NT2/D1 (cell line): ENCODE measurements around the gene DPP6.
"Not testable (repeated sequence)": the region's sequence is repeated elsewhere in the genome, so short reads cannot be mapped to it uniquely, and the experiment has no call there.

Source experiments
- DNase-seq: peaks from one replicate; pipeline ENCODE4 v3.0.0-alpha.2; 2011; ENCODE audit warnings: low read depth, low spot score
- H3K27me3 ChIP-seq: 2 replicates; pipeline ENCODE4 v1.6.0; 2011; ENCODE audit warnings: mild to moderate bottlenecking; ENCODE audit not compliant: insufficient read length, insufficient read depth
- H3K36me3 ChIP-seq: 2 replicates; pipeline ENCODE4 v1.6.1; 2011; ENCODE audit warnings: mild to moderate bottlenecking, low read length, mixed read lengths; ENCODE audit not compliant: insufficient read depth, insufficient read length
- H3K4me1 ChIP-seq: 2 replicates; pipeline ENCODE4 v1.5.1; 2011; ENCODE audit not compliant: insufficient read depth, insufficient read length
- H3K4me3 ChIP-seq: 2 replicates; pipeline ENCODE4 v1.5.1; 2011; ENCODE audit warnings: low read depth; ENCODE audit not compliant: insufficient read length
- H3K9ac ChIP-seq: 2 replicates; pipeline ENCODE4 v1.6.0; 2011; ENCODE audit warnings: low read depth; ENCODE audit not compliant: insufficient read length
- H3K9me3 ChIP-seq: 2 replicates; pipeline ENCODE4 v1.5.1; 2011; ENCODE audit warnings: mild to moderate bottlenecking, low read length; ENCODE audit not compliant: insufficient read depth
- SUZ12 ChIP-seq: IDR thresholded peaks from 2 replicates; pipeline ENCODE4 v1.6.1; 2011; ENCODE audit not compliant: insufficient read length, insufficient read depth; ENCODE audit errors: extremely low read depth
- YY1 ChIP-seq: IDR thresholded peaks from 2 replicates; pipeline ENCODE4 v1.6.1; 2011; ENCODE audit not compliant: insufficient read length, insufficient read depth
- ZNF274 ChIP-seq: IDR thresholded peaks from 2 replicates; pipeline ENCODE4 v1.6.1; 2011; ENCODE audit warnings: mild to moderate bottlenecking, low read depth, low read length

DPP6 gene

DNA sequence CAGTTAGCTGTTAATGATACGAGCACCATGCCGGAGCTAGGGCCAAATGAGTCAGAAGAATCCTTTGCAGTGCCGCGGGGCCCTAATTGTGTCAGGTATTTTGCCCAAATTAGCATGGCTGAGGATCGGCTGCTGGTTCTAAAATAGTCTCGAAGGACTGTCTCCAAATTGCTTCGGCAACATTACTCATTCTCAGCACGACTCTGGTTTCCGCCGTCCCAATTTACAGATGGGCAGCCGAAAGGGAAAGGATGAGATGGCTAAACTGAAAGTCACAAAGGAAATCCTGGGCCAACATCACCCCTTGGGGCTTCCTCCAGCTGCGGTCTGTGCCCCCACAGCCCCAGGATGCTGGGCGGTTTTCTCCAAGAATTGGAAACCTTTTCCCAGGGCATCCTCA lies 599.3 kb downstream of the DPP6 start:
- Histone ChIP-seq H3K9ac (no peak overlapping the region), H3K36me3 (no peaks in the 10 kb centered on the region), H3K4me3 (no peak overlapping the region), H3K9me3 (peaks cover 9% of the 10 kb centered on the region; the same call in 1 of the 2 replicates), H3K4me1 (no peaks in the 10 kb centered on the region), H3K27me3 (no peaks in the 10 kb centered on the region)
- TF ChIP-seq SUZ12 (no peak), ZNF274 (no peak), YY1 (no peak)
- DNase-seq = no peak

DNA sequence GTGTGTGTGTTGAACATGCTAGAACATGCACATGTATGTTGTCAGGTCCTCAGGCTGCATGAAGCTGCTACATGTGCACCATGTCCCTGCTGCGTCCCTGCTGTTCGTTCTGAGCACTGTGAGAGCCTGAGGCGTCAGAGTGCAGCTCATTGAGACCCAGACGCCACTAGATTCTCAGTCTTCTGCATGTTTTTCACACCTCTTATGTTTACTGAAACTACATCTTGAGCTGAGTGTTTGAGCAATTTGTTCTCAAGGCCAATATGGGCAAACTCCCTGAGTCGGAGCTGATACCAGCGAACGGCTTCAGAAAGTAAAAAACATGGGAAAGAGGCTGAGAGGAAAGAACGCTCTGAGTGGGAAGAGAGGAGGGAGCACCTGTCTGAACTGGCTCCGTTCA lies 600.4 kb downstream of the DPP6 start:
- H3K4me3 ChIP-seq = no peak overlapping the region
- H3K4me1 ChIP-seq = no peaks in the 10 kb centered on the region
- TF ChIP-seq SUZ12 (no peak), ZNF274 (no peak), YY1 (no peak)
- no peaks in the 10 kb centered on the region for H3K27me3 ChIP-seq
- DNase-seq = no peak
- H3K9ac ChIP-seq = no peak overlapping the region
- H3K9me3 ChIP-seq = peaks cover 9% of the 10 kb centered on the region; the same call in 1 of the 2 replicates
- H3K36me3 ChIP-seq = no peaks in the 10 kb centered on the region

DNA sequence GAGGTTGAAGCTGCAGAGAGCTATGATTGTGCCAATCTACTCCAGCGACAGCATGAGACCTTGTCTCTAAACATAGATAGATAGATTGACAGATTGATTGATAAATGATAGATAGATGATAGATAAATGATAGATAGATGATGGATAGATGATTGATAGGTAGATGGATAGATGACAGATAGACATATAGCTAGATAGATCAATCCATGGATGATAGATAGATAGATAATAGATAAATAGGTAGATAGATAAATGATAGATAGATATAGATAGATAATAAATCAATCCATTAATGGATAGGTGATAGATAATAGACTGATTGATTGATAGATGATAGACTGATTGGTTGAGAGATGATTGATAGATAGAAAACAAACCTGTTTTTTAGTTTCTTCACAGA lies 601.1 kb downstream of the DPP6 start:
- Histone ChIP-seq H3K36me3 (no peaks in the 10 kb centered on the region), H3K27me3 (no peaks in the 10 kb centered on the region), H3K9ac (no peak overlapping the region), H3K4me1 (no peaks in the 10 kb centered on the region), H3K9me3 (peaks cover 9% of the 10 kb centered on the region; the same call in 1 of the 2 replicates), H3K4me3 (no peak overlapping the region)
- no peak for TF ChIP-seq ZNF274
- no peak for TF ChIP-seq SUZ12
- no peak for TF ChIP-seq YY1
- no peak for DNase-seq

DNA sequence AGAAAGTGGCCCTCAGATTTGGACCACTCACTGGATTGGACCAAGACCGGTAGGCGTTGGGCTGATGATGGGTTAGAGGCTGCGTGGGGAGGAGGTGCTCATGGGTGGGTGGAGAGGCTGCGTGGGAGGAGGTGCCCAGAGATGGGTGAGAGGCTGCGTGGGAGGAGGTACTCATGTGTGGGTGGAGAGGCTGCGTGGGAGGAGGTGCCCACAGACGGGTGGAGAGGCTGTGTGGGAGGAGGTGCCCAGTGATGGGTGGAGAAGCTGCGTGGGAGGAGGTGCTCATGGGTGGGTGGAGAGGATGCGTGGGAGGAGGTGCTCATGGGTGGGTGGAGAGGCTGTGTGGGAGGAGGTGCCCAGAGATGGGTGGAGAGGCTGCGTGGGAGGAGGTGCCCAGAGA lies 604.4 kb downstream of the DPP6 start:
- no peak for DNase-seq
- Histone ChIP-seq H3K27me3 (no peaks in the 10 kb centered on the region), H3K9ac (no peak overlapping the region), H3K4me3 (no peak overlapping the region), H3K4me1 (no peaks in the 10 kb centered on the region), H3K9me3 (0 out of 2 replicates have a peak, but pooled peaks cover 2% of the 10 kb centered on the region), H3K36me3 (no peaks in the 10 kb centered on the region)
- TF ChIP-seq ZNF274 (no peak), SUZ12 (no peak), YY1 (no peak)

DNA sequence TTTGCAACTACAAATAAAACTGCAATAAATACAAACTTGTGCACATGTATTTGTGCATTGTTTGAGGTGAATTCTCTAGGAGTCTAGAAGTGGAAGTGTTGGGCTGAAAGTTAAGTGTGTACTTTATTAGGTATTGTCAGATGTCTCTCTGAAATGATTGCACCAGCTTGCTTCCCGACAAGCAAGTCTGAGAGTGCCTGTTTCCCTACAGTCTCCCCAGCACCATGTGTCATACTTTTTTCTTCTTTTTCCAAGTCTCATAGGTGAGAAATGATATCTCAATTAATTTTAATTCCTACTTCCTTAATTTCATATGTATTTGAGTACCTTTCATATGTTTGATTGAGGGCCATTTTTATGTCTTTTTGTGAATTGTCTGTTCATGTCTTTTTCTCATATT lies 614.6 kb downstream of the DPP6 start:
- no peak for DNase-seq
- Histone ChIP-seq H3K36me3 (no peaks in the 10 kb centered on the region), H3K9me3 (0 out of 2 replicates have a peak, but pooled peaks cover 17% of the 10 kb centered on the region), H3K27me3 (no peaks in the 10 kb centered on the region), H3K9ac (no peak overlapping the region), H3K4me3 (no peak overlapping the region), H3K4me1 (no peaks in the 10 kb centered on the region)
- TF ChIP-seq ZNF274 (no peak), YY1 (no peak), SUZ12 (no peak)

DNA sequence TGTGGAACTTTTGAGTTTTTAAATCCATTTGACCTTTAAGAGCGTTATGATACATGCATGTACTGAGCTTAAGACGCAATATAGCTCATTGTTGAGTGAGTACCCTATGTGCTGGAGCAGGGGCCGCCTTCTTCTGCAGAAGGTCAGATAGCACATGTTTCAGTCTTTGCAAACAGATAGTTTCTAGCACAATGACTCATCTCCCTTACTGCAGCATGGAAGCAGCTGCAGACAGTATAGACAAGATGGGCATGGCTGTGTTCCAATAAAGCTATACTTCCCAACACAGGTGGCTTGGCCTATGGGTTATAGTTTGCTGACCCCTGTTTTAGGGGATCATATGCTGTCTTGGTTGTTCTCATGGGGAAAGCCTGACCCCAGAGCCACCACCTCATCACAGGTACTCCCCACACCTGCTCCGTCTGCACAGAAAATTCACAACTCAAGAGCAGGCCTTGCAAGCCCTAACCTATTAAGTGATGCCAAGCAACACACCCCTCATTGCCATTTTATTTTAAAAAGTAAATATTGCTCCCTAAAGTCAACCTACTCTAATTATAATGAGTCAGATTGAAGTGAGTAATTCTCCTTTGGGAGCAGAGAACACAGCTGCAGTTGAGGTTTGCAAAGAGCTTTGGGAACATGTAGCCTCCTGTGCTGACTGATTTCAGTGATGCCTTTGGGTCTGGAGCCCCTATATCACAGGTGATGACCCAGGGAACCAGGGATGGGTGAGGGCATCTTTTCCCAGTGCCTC lies 620.6 kb downstream of the DPP6 start:
- Histone ChIP-seq H3K9ac (no peak overlapping the region), H3K4me1 (no peaks in the 10 kb centered on the region), H3K4me3 (no peak overlapping the region), H3K27me3 (no peaks in the 10 kb centered on the region), H3K9me3 (no peaks in the 10 kb centered on the region), H3K36me3 (no peaks in the 10 kb centered on the region)
- DNase-seq = no peak
- TF ChIP-seq ZNF274 (no peak), YY1 (no peak), SUZ12 (no peak)

DNA sequence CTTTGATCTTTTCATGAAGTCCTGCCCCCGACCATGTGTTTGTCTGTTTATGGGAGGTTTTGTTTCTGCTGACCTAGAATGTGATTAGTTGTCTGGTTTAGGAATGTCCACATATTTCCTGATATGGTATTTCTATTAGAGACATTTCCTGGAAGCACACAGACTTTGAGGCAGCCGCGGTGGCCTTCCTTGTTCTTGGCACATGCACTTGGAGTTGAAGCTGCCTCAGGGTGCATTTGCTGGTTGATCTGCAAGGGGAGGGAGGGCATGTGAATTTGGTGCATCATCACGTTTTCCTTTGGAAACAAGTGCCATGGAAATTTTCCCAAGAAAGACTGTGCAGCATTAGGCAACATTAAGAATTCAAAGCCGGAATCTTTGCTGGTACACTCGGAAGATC lies 622.0 kb downstream of the DPP6 start:
- H3K9ac ChIP-seq = no peak overlapping the region
- no peaks in the 10 kb centered on the region for H3K4me1 ChIP-seq
- no peak for DNase-seq
- no peaks in the 10 kb centered on the region for H3K27me3 ChIP-seq
- no peaks in the 10 kb centered on the region for H3K36me3 ChIP-seq
- H3K4me3 ChIP-seq = no peak overlapping the region
- no peaks in the 10 kb centered on the region for H3K9me3 ChIP-seq
- TF ChIP-seq YY1 (no peak), SUZ12 (no peak), ZNF274 (no peak)

DNA sequence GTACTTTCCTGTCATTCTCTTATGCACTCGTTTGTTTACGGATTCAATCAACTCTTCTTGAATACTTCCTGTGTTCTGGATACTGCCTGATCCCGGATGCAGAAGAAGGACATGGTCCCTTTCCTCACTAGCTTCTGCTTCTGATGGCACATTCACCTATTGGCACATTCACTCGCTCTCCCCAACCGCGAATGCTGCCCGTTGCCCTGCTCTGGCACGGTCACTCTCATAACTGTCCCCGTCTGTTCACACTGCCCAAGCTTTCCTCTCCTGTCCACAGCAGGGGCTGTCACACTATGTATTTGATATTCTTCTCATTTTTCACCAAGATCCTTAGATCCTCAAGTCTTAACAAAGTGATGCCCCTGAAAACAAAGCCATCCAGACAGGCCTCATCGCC lies 623.4 kb downstream of the DPP6 start:
- H3K9ac ChIP-seq = no peak overlapping the region
- no peak for DNase-seq
- TF ChIP-seq YY1 (no peak), ZNF274 (no peak), SUZ12 (no peak)
- H3K27me3 ChIP-seq = no peaks in the 10 kb centered on the region
- H3K9me3 ChIP-seq = no peaks in the 10 kb centered on the region
- H3K4me1 ChIP-seq = no peaks in the 10 kb centered on the region
- no peaks in the 10 kb centered on the region for H3K36me3 ChIP-seq
- H3K4me3 ChIP-seq = no peak overlapping the region

DNA sequence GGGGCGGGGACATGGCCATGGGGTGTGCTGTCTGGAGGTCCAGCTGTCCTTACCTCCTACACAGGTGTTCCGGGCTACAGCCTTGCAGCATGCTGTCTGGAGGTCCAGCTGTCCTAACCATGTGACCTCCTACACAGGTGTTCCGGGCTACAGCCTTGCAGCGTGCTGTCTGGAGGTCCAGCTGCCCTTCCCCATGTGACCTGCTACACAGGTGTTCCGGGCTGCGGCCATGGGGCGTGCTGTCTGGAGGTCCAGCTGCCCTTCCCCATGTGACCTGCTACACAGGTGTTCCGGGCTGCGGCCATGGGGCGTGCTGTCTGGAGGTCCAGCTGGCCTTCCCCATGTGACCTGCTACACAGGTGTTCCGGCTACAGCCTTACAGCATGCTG lies 623.8 kb downstream of the DPP6 start:
- not testable (repeated sequence) for H3K27me3 ChIP-seq, H3K4me3 ChIP-seq, H3K9ac ChIP-seq, H3K9me3 ChIP-seq, DNase-seq, H3K4me1 ChIP-seq, H3K36me3 ChIP-seq
